ENCODE data around the gene EP400.
"Not testable (repeated sequence)": the region's sequence is repeated elsewhere in the genome, so short reads cannot be mapped to it uniquely, and the experiment has no call there.

EP400 gene

DNA sequence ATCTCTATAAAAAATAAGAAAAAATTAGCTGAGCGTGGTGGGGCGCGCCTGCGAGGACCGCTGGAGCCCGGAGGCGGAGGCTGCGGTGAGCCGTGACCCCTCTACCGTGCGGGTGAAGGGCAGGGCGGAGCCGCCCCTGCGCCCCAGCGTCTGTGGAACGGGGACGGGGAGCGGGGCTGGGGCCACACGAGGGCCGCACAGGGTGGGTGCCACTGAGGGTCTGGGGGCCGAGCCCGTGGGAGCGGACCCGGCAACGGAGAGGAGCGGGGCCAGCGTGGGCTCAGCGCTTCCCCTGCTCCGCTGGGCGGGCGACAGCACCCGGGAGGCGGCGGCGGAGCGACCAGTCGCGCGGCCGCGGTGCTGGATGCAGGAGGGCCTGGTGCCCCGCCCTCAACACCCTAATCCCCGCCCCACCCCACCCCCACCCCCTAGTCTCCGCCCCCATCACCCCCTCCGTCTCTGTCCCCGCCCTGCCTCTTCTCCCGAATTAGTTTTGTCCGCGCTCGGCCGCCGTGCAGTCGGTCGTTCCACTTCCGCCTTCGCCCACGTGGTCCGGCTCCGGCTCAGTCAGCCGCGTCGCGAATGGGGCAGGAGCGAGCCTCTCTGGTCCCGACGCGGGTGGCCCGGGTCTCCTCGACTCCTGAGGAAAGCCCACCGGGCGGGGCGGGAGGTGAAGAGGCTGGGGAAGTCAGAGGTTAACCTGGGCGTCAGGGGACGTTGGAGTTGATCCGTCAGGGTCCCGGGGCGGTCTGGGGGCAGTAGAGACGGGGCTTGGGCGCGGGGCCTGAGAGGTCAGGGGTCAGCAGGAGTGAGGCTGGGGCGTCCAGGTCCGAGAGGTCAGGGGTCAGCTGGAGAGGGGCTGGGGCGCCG lies 20.8 kb upstream of the EP400 start, which contains the start of gene PUS1:
Gene PUS1, plus strand, starts transcription at position 566 of the 870 bp plus-strand sequence. CDS start 447 bp downstream, outside the sequence.
- DNase-seq = peak; percentile 92

DNA sequence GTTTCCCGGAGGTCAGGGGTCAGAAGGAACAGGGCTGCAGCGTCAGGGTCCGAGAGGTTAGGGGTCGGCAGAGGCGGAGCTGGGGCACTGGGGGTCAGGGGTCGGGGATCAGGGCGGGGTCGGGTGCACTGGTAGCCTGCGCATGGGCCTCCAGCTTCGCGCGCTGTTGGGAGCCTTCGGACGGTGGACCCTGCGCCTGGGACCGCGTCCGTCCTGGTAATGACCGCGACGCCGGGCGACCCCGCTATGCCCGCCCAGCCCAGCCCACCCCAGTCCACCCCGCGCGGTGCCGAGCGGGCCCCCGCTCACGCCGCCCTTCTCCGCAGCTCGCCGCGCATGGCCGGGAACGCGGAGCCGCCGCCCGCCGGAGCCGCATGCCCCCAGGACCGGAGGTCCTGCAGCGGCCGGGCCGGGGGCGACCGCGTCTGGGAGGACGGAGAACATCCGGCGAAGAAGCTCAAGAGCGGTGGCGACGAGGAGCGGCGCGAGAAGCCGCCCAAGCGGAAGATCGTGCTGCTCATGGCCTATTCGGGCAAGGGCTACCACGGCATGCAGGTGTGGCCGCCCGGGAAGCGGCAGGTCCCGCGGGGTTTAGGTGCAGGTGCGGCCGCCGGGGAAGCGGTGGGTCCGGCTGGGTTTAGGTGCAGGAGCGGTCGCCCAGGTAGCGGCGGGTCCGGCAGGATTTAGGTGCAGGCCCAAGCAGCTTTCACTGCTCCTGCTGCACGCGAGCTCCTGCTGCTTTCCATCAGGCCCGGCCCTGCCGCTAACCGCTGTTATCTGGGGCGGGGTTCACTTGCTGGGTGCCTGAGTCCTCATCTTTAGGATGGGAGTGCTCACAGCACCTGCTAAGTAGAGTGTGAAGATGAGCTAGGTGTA lies 19.9 kb upstream of the EP400 start:
- DNase-seq = peak; percentile 20

DNA sequence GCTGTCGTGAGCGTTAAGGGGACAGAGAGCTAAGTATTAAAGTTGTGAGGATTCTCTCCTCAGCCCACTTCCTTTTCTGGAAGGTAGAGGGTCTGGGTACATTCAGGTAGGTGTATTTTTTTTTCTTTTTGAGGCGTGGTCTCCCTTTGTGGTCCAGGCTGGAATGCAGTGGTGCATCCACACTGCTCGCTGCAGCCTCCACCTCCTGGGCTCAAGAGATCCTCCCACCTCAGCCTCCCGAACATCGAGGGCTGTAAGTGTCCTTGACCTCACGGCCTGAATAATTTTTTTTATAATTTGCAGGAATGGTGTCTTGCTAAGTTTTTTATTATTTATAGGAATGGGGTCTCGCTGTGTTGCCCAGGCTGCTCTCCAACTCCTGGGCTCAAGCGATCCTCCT lies 19.2 kb upstream of the EP400 start:
- no peak for DNase-seq

DNA sequence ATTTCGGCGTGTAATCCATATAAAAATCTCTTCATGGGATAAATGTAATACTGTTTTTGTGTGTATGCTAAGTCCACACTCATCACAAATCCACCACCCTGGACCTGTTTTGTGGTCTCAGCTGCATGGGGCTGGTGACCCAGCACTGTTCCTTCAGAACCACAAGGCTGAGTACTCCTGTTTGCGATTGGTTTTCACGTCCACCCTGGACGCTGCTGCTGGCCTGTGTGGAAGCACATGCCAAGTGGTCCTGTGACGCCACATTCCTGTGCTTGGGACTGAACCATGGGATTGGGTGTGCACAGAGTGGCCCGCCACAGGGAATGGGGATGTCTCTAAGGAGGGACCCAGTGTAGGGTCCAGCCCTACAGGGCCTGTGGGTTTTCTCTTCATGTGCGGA lies 16.4 kb upstream of the EP400 start:
- DNase-seq = no peak

DNA sequence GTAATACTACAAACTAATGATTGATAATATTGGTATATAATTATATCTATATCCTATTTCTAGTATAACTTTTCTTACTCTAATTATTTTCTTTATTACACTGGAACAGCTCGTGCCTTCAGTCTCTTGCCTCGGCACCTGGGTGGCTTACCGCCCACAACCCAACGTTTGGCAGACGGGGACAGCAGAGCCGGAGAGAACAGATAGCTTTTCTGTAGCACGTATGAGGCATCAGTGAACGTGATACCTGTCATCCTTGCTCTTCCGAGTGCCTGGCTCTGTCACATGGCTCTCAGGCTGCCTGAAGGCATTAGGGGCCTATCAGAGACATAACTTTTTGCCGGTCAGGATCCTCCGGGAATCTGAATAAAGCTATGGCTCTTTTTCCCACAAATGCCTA lies 15.2 kb upstream of the EP400 start:
- DNase-seq = no peak

DNA sequence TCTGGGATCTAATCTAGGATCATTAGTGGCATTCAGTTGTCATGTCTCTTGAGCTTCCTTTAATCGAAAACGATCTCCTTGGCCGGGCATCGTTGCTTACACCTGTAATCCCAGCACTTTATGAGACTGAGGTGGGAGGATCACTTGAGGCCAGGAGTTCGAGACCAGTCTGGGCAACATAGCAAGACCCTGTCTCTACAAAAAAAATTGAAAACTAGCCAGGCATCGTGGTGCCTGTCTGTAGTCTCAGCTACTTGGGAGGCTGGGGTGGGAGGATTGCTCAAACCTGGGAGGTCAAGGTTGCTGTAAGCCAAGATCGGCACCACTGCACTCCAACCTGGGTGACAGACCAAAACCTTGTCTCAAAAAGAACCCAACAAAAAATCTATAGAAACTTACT lies 11.7 kb upstream of the EP400 start:
- no peak for DNase-seq

- DNase-seq = no peak
Observed at GRCh38 chr12:131939007-131939406, 10.7 kb upstream of the EP400 start.

GRCh38 chr12:131940141-131940547 lies 9.6 kb upstream of the EP400 start:
- no peak for DNase-seq

- DNase-seq = no peak
Observed at GRCh38 chr12:131941116-131941986, 8.4 kb upstream of the EP400 start.

- DNase-seq = no peak
Observed at GRCh38 chr12:131941987-131942341, 7.8 kb upstream of the EP400 start.

DNA sequence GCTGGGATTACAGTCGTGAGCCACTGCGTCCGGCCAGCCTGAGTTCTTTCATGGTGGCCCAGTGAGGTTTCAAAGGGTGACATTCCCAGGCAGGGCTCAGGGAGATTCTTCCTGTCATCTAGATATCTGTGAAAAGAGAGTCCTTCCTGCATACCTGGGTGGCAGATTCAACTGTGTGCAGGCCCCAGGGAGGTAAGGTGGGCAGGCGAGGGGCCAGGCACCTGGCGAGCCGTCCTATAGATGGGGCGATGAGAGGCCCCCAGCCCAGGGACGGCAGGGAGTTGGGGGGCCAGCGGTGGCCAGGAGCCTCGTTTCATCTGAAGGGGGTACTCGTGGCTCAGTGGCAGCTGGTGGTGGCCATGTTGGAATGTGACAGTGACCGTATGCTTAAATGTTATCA lies 7.1 kb upstream of the EP400 start:
- DNase-seq = no peak

DNA sequence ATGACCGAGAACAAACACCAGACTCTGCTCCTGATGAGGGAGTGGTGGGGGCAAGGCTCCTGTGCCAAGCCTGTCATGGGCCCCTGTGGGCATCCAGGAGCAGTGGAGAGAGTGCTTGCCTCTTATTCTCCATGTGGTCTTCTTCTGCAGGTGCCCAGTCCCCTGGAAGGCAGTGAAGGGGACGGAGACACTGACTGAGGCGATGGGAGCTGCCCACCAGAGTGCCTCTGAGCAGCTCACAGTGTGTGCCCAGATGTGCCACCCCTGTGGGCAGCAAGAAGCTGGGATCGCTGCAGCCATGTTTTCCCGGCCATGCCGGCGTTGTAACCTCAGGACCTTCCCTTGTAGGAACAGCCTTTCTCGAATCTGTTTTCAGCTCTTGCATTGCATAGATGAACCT lies 6.4 kb upstream of the EP400 start:
- DNase-seq = no peak

- DNase-seq = no peak
Observed at GRCh38 chr12:131943876-131944275, 5.9 kb upstream of the EP400 start.

- no peak for DNase-seq
Observed at GRCh38 chr12:131944601-131945251, 5.0 kb upstream of the EP400 start.

- no peak for DNase-seq
Observed at GRCh38 chr12:131946757-131947156, 3.0 kb upstream of the EP400 start.

DNA sequence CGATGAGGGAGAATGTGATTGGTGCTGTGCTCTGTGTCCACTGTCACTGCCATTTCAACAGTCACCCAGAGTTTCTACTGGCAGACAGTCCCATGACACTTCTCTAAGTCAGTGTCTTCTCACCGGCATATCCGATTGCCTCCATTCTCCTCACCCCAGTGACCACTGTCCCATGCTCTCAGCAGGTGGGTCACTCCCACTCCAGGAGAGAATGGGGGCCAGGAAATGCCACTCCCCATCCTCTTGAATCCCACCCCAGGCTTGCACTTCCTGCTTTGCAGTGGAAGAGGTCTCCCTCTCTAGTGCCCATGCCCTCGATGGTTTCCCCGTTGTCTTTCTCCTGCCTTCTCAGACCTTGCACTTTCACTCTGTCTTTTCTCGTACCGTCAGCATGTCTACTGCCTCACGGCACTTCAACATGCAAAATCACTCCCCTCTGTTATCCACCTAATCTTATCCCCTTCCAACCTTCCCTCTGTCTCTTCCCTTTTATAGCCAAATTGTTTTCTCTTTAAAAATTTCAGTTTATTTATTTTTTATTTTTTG lies 2.2 kb upstream of the EP400 start:
- DNase-seq = no peak

DNA sequence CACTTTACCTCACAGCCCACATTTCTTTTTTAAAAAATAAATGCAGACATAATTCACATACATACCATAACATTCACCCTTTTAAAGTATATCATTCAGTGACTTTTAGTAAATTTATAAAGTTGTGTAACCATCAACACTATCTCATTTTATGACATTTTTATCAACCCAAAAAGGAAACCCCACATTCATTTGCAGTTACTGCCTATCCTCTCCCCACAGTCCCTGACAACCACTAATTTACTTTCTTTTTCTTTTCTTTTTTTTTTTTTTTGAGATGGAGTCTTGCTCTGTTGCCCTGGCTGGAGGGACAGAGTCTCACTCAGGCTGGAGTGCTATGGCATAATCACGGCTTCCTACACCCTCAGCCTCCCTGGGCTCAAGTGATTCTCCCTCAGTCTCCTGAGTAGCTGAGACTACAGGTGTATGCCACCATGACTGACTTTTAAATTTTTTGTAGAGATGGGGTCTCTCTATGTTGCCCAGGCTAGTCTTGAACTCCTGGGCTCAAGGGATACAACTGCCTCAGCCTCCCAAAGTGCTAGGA lies 1.5 kb upstream of the EP400 start:
- DNase-seq = no peak

DNA sequence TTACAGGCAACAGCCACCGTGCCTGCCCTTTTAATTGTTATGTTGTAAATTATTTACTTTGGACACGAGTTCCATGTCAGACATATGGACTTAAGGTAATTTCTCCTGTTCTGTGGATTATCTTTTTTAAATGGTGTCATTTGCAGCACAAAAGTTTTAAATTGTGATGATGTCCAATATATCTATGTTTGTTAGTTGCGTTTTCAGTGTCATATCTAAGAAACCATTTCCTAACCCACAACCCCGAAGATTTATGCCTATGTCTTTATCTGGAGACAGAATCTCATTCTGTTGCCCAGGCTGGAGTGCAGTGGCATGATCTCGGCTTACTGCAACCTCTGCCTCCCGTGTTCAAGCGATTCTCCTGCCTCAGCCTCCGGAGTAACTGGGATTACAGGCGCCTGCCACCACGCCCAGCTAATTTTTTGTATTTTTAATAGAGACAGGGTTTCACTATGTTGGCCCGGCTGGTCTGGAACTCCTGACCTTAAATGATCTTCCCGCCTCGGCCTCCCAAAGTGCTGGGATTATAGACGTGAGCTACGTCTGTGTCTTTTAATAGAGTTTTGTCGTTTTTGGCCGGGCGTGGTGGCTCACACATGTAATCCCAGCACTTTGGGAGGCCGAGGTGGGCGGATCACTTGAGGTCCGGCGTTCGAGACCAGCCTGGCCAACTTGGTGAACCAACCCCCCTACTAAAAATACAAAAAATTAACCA lies 870 bp upstream of the EP400 start:
- DNase-seq = not testable (repeated sequence)

DNA sequence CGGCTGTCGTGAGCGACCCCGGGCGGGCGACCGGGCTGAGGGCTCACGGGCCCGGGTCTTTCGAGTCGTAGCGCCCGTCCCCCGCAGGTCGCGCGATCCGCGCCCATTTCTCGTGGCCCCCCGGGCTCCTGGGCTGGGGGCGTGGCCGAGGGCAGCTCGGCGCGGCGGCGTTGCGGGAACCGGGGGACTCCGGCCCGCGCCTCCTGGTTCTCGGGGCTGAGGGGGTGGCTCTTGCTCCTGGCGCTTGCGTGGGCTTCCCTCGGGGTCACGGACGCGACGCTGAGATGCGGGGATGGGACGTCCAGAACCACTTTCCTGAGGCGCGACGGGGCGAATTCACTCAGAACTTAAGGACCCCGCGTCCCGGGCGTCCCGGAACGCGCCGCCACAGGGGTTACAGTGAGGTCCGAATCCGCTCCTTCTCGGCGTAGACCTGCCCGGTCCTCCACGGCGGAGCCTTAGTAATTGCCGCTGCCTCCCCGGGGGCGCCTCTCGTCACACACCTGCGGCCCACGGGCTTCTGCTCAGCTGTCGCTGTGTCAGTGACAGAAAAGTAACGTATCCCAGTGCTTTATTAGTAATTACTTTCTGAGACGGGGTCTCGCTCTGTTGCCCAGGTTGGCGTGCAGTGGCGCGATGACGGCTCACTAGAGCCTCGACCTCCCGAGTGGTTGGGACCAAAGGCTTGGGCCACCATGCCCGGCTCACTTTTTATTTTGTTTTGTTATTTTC lies 606 bp downstream of the EP400 start:
- peak; percentile 31 for DNase-seq

- not testable (repeated sequence) for DNase-seq
Observed at GRCh38 chr12:131953810-131954209, 4.1 kb downstream of the EP400 start.

Measured in T-helper 9 cell (primary cell).